GM21390 (cell line): ENCODE data around the gene RBFOX2.
"Not testable (repeated sequence)": the region's sequence is repeated elsewhere in the genome, so short reads cannot be mapped to it uniquely, and the experiment has no call there.

Source experiments
- ATAC-seq: cut with Tn5 transposase; IDR thresholded peaks from one replicate; pipeline ENCODE4 v1.9.1; 2021; ENCODE audit not compliant: unreplicated experiment

RBFOX2 gene

DNA sequence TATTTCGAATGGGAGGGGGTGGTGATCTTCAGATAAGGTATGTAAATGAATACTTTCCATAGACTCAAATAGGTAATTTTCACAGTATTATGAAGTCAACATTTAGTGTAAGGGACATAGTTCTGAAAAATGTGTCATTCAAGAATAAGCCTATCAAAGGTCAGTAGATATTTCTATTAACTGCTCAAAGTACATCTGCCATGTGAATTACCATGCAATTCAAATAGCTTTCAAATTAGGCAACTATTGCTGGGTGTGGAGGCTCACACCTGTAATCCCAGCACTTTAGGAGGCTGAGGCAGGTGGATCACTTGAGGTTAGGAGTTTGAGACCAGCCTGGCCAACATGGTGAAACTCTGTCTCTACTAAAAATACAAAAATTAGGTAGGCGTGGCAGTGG, 236.8 kb downstream of the RBFOX2 start:
- ATAC-seq: not testable (repeated sequence)

GRCh38 chr22:35785181-35785923, 243.3 kb downstream of the RBFOX2 start:
- no peak for ATAC-seq

DNA sequence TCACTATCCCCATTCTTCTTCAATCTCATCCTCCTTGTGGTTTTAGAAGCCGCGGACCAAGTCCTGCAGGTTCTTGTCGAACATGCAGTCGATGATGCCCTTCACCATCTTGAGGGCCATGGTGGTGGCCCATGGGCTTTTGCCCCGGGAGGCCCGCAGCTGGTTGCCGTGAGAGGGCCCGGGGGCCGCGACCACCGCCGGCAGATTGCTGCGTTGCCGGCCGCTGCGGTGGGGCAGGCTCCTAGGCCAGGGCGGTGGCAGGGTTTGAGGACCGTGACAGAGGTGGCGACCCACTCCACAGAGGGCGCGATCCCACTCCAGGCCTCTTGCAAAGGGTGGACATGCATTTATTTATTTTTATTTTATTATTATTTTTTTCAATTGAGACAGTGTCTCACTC, 244.0 kb downstream of the RBFOX2 start:
- ATAC-seq: no peak

- ATAC-seq: no peak
Observed at GRCh38 chr22:35783943-35784614, 244.5 kb downstream of the RBFOX2 start.

DNA sequence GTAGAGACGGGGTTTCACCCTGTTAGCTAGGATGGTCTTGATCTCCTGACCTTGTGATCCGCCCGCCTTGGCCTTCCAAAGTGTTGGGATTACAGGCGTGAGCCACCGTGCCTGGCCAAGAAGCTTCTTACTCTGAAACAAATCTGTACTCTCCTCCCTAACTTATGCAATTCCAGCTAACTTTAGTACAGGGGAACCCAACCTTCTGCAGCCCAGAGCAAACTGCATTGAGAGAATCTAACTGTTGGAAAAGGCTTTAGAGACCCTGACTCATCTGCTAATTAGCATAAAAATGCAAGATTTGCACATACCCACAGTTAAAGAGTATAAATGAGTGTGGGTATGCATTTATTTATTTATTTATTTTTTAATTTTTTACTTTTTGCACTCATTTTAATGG, 246.1 kb downstream of the RBFOX2 start:
- no peak for ATAC-seq

DNA sequence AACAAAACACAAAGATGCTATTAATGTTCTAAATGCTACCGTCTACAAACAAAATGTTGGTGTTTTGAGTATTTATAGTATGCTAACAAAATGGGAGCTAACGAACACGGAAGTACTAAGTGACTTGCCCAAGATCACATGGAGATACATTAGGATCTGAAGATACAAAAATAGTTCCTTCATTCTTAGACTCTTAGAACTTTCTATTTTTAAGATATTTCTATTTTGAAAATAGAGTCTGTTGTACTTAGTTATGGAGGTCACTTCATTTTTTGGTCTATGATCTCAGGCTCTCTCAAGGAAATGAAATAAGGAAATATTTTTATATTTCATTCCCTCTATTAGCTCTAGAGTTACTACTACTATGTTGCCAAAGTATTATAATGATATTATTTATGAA, 246.7 kb downstream of the RBFOX2 start:
- ATAC-seq: no peak

- no peak for ATAC-seq
Observed at GRCh38 chr22:35777335-35777975, 251.2 kb downstream of the RBFOX2 start.

GRCh38 chr22:35775339-35775738, 253.3 kb downstream of the RBFOX2 start:
- ATAC-seq: no peak

- no peak for ATAC-seq
Observed at GRCh38 chr22:35769974-35770373, 258.6 kb downstream of the RBFOX2 start.

DNA sequence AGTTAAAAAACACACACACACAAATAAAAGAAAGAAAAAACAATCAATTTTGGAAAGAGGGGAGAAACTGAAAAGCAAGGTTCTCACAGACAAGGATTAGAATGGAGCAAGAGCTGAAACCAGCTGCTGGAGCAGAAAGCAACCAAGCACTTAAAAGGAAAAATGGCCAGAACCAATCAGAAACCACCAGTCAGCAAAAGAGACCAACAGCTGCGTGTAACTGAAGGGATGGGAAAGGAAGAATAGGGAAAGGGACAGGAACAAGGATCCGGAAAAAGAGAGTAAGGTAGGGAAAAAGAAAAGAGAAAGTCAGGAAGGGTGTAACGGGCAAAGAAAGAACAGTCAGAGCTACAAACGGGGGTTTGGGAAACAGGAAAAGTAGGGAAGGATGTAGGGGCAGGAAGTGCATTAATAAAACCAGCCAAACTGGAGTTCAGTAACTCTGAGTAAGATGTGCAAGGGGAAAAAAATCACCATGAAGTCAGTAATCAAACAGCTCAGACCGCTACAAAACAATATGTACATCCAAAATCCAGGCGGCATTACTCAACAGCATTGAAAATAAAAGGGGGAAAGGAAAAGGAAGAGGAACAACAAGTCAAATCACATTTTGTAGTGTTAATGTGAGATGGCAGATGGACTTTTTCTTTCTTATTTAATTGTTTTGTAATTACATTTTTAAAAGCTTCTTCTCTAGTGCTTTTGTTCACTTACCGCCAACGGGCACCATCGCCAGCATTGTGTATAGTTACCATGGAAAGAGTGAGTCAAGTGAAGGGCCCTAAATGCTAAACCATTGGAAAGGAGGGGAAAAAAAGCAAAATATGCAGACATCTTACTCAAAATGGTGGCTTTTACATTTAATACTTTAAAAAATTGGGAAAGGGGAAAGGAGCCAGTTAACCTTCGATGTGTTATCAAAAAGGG, 261.7 kb downstream of the RBFOX2 start:
- ATAC-seq: no peak

- ATAC-seq: no peak
Observed at GRCh38 chr22:35761037-35761436, 267.6 kb downstream of the RBFOX2 start.

- no peak for ATAC-seq
Observed at GRCh38 chr22:35758394-35758793, 270.2 kb downstream of the RBFOX2 start.

DNA sequence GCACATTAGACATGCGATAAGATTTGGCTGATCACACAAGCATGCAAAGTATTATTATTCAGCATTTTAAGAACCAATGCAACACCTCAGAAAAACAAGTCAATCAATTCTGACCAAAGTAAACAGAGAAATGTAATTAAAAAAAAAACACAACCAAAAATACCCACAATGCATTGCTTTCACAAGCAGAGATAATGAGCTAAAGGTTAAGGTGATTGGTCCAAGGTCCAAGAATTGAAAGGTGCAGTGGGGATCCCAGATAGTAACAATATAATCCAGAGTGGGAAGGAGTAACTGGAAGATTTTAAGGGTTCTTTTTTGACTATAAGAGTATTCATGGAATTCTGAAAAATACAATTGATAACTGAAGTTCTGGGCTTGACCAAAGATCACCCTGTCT, 271.9 kb downstream of the RBFOX2 start:
- ATAC-seq: no peak

- no peak for ATAC-seq
Observed at GRCh38 chr22:35754761-35755160, 273.9 kb downstream of the RBFOX2 start.

GRCh38 chr22:35752863-35753189, 275.8 kb downstream of the RBFOX2 start:
- no peak for ATAC-seq

- ATAC-seq: no peak
Observed at GRCh38 chr22:35752006-35752862, 276.4 kb downstream of the RBFOX2 start.

DNA sequence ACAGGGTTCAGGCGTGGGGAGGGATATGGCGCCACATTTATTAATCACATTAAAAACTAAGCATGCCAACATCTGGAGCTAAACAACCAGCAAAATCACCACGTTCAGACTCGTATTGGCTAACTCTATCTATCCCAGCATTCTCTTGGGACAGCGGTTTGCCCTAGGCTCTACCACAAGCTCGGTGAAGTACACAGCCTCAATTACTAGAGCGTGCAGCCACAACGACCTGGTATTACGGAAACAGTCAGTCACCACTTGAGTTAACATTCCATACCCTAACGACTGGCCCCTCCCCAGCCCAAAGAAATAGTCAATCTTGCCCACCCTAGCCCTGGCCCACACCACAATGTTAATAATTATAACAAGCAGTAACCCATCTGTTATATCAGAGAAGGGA, 278.8 kb downstream of the RBFOX2 start:
- no peak for ATAC-seq

- no peak for ATAC-seq
Observed at GRCh38 chr22:35746946-35747703, 281.5 kb downstream of the RBFOX2 start.

DNA sequence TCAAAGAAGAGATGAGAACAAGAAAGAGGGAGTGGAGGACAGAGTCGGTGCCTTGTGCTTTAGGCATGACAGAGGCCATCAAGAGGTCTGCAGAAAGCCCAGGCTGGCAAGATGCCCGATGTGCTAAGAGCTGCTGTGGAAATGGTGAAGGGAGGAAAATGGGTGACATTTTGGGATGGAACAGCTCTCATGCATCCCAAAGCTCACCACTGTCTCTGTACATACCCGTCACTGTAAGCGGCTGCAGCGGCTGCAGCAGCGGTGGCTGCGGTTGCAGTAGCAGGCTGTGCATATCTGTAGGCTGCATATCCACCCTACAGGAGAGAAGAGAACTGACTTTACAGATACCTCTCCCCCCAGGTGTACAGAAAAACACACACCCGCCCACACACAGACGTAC, 282.4 kb downstream of the RBFOX2 start:
- no peak for ATAC-seq
